Measurements from ENCODE around the gene PARD3.
"Not testable (repeated sequence)": the region's sequence is repeated elsewhere in the genome, so short reads cannot be mapped to it uniquely, and the experiment has no call there.

Gene PARD3

DNA sequence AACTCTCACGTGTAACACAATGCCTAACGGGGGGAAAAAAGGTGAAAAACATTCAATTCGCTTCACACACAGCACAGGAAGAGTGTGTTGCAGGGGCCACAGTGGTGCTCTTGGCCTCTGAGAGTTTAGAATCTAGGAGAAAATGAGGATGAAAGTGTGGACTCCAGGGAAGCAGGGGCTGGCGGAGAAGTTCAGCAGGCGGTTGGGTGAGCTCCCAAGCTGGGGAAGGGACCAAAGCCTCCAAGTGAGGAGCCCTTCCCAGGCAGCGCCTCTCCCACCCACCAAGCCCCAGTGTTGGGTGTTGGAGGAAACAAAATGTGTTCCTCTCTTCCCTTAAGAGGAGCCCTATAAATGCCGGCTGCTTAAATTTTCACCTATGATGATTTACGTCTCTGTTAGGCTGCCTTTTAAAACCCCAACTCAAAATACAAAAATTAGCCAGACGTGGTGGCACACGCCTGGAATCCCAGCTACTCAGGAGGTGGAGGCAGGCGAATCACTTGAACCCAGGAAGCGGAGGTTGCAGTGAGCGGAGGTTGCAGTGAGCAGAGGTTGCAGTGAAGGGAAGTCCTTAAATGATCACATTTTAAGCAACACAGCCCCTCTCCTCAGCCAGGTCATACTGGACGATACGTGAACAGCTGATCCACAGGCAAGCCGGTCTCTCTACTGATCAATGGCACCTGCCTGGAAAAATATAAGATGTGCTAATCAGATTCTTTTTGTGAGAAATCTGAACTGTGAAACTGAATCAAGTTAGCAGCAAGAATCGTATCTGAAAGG lies 735.2 kb downstream of the PARD3 start:
- no peak for DNase-seq

DNA sequence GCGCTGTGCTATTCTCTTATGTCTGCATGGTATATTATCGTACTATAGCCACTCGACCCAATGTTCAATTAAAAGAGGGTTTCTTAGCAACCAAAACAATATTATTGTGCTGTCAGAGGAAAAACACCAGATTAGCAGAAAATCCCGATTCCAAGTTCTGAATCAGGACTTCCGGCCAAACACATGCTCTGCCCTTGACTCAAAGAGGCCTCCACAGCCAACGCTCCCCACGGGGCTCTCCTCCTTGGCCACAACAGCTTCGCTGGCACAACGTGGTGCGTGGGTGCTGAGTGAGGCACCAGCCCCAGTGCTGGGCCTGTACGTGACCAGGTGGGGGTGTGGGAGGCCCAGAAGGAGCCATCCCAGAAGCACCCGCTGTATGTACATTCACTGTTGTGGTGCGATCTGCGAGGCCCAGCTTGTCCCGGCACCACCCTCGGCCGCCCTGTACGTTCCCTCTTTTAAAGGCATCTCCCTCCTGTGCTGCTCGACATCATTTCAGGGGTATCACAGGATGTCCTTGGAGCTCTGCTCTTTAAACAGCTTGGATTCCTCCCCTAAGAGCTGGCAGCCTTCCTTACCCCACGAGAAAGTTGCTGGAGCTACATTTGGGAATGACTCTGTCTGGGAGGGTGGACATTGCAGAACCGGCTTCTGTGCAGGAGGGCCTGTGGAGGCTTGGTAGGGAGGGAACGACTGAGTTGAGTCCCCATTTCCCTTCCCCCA lies 736.2 kb downstream of the PARD3 start:
- DNase-seq: no peak

DNA sequence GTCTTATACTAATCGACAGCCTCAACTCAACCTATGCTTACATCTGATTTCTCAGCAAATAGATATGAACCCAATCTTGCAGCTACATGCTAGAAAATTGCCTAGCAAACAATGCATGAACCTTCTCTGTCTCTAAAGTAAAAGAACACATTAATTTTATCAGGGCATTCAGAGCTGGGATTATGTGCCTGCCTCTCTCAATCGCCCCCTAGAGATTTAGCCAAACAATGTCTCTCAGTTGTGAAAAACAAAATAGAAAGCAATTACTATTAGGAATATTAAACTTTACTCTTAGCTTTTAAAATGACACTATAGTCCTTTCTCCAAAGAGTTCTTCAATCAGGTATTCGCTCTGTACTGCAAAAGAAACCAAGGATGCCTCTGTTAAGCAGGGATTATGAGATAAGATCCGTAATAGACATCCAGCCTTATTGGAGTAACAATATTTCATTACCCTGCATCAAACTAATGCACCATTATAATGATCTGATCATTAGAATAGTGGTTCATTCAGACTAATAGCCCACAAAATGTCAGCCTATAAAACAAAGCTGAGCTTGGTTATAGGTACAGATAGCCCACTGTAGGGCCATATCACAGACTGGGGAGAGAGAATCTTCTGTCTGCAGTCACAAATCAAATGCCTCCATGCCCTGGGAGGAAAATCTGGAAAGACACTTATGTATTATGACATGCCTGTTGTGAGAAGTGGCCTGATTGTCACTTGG lies 736.9 kb downstream of the PARD3 start:
- no peak for DNase-seq

DNA sequence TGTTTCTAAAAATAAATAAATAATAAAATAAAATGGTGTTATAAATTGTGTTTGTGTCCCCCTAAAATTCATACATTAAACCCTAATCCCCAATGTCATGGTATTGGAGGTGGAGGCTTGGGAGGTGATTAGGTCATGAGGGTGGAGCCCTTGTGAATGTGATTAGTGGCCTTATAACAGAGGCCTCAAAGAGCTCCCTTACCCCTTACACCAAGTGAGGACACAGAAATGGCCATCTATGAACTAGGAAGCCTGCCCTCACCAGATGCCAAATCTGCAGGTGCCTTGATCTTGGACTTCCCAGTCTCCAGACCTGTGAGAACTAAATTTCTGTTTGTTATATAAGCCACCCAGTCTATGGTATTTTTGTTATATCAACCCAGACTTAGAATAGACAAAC lies 738.7 kb downstream of the PARD3 start:
- DNase-seq: no peak

DNA sequence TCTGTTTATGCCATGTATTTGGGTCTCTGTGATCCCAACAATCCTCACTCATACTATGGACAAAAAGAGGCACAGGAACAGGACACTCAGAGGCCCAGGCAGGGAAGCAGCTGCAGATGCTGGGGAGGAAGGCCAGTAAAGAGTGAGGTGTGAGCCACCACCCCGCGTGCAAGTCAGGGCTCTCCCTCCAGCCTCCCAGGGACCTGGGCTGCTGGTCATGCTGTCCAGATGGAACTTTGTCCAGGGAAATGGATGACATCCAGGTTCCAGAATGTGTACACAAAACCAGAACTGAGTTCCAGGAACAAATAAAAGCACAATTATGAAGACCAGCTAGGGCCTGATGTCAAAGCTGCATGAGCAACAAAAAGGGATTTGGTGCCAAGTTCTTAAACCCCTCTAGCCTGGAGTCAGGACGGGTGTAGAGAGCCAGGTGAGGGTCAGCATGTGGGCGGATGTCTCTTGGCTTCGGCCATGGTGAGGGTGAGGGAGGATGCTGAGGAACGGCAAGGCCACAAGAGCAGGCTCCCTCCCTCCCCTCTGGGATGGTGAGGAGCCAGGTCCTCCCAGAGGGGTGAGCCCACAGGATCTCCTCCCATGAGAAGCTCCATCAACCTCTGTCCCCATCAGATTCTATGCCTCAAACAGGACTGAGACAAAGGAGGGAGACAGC lies 739.7 kb downstream of the PARD3 start:
- DNase-seq: no peak

DNA sequence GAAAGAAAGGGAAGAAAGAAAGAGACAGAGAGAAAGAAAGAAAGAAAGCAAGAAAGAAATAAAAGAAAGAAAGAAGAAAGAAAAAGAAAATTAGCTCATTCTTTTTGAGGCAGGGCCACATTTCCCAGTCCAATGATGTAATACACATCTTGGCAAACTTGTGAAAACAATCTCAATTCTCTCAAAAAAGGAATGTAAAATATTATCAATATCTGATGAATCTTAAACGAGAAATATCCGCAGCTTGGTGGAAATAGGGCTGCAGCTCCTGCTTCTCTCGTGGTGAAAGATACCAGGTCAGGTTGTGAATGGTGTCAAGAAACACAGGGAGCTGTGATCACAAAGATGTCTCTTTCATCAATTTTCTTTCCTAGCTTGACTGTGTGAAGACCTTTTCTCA lies 741.0 kb downstream of the PARD3 start:
- DNase-seq: no peak

DNA sequence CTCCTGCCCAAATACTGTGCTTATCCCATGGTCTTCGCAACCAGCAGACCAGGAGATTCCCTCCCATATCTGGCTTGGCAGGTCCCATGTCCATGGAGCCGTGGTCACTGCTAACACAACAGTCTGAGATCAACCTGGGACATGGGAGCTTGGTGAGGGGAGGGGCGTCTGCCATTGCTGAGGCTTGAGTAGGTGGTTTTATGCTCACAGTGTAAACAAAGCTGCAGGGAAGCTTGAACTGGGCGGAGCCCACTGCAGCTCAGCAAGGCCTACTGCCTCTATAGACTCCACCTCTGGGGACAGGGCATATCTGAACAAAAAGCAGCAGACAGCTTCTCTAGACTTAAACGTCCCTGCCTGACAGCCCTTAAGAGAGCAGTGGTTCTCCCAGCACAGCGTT lies 747.4 kb downstream of the PARD3 start:
- not testable (repeated sequence) for DNase-seq

DNA sequence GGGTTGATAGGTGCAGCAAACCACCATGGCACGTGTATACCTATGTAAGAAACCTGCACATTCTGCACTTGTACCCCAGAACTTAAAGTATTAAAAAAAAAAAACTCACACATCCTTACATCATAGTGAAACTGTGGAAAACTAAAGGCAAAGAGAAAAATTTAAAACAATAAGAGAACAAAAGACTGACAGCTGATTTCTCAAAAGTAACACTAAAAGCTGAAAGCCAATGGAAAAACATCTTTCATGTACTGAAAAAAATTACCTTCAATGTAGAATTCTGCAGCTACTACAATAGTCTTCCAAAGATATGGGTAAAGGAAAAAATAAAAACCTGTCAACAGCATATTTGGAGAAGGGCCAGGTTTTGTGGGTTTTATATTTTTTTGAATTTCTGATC lies 751.5 kb downstream of the PARD3 start:
- no peak for DNase-seq

DNA sequence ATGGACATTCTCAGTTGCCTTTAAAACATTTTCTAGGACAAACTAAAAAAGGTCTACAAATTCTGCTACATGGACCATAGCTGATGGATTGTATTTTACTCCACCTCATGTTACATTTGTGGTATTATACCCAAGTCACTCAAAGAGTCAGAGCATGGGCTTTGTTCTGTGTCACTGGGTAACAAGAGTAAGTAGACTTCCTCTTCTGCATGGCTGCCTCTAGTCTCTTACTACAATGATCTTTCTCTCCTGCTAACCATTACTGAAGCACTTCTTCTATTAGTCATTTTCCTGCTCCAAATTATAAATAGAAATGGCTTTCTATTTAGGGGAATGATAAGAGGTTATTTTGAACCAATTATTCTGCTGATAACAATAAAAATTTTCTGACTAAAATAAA lies 753.3 kb downstream of the PARD3 start:
- DNase-seq: no peak

All from activated CD8-positive, alpha-beta memory T cell treated with anti-CD3 and anti-CD28 coated beads for 24 hours (primary cell).